Measurements from ENCODE around the gene TTC39B. TPM values are rescaled to one million over a fixed set of nuclear protein-coding genes. Genes with fewer than 3 reads are reported as not detected.

TTC39B gene
- total RNA-seq, 6 experiments from 2014 or later: 4.6 to 6.1 (median 5.8) TPM

DNA sequence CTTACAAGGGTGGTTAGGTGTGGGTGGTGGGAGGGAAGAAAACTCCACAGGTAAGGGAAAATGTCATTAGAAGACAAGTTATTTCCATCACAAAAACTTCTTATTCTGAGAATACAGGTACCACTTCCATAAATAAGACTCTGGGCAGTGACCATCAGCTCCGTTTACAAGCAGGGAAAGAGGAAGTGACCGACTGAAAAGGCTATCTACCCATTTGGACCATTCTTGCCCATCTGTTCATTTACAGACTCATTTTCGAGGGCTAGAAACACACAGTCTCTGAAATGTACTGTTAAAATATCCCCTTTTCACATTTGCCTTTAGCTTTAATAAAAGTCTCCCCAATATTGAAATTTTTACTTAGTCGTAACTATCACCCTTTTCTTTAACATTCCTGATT is 79.5 kb downstream of the TTC39B start:
- Mint-ChIP-seq H3K27me3 (ENCODE audit: insufficient read depth) (no peaks in the 10 kb centered on the region), H3K4me1 (ENCODE audit: low read depth) (peaks cover 1% of the 10 kb centered on the region; the same call in 1 of the 2 replicates), H3K4me3 (no peak overlapping the region), H3K9me3 (peaks cover 3% of the 10 kb centered on the region; the same call in 1 of the 2 replicates), H3K27ac (no peak overlapping the region), H3K36me3 (ENCODE audit: low read depth) (peaks cover 4% of the 10 kb centered on the region; the same call in 1 of the 2 replicates)
- TF ChIP-seq, protein P1, sequence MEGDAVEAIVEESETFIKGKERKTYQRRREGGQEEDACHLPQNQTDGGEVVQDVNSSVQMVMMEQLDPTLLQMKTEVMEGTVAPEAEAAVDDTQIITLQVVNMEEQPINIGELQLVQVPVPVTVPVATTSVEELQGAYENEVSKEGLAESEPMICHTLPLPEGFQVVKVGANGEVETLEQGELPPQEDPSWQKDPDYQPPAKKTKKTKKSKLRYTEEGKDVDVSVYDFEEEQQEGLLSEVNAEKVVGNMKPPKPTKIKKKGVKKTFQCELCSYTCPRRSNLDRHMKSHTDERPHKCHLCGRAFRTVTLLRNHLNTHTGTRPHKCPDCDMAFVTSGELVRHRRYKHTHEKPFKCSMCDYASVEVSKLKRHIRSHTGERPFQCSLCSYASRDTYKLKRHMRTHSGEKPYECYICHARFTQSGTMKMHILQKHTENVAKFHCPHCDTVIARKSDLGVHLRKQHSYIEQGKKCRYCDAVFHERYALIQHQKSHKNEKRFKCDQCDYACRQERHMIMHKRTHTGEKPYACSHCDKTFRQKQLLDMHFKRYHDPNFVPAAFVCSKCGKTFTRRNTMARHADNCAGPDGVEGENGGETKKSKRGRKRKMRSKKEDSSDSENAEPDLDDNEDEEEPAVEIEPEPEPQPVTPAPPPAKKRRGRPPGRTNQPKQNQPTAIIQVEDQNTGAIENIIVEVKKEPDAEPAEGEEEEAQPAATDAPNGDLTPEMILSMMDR (IDR thresholded peaks at IDR 0.05): no peak
- no peak for DNase-seq

- TF ChIP-seq, protein P1 (IDR thresholded peaks at IDR 0.05): no peak
- Mint-ChIP-seq H3K9me3 (no peaks in the 10 kb centered on the region), H3K27ac (no peak overlapping the region), H3K4me1 (ENCODE audit: low read depth) (peaks cover 20% of the 10 kb centered on the region), H3K4me3 (no peak overlapping the region), H3K27me3 (ENCODE audit: insufficient read depth) (no peaks in the 10 kb centered on the region), H3K36me3 (ENCODE audit: low read depth) (peaks cover 5% of the 10 kb centered on the region; the same call in 1 of the 2 replicates)
- no peak for DNase-seq
Measured at GRCh38 chr9:15225564-15226126, 81.4 kb downstream of the TTC39B start.

GRCh38 chr9:15222313-15222712 is 84.7 kb downstream of the TTC39B start:
- H3K4me1 Mint-ChIP-seq (ENCODE audit: low read depth): peaks cover 28% of the 10 kb centered on the region
- no peak overlapping the region for H3K27ac Mint-ChIP-seq
- peaks cover 5% of the 10 kb centered on the region; the same call in 1 of the 2 replicates for H3K36me3 Mint-ChIP-seq (ENCODE audit: low read depth)
- TF ChIP-seq, protein P1 (IDR thresholded peaks at IDR 0.05): no peak
- H3K4me3 Mint-ChIP-seq: no peak overlapping the region
- H3K9me3 Mint-ChIP-seq: no peaks in the 10 kb centered on the region
- H3K27me3 Mint-ChIP-seq (ENCODE audit: insufficient read depth): no peaks in the 10 kb centered on the region
- DNase-seq: no peak

DNA sequence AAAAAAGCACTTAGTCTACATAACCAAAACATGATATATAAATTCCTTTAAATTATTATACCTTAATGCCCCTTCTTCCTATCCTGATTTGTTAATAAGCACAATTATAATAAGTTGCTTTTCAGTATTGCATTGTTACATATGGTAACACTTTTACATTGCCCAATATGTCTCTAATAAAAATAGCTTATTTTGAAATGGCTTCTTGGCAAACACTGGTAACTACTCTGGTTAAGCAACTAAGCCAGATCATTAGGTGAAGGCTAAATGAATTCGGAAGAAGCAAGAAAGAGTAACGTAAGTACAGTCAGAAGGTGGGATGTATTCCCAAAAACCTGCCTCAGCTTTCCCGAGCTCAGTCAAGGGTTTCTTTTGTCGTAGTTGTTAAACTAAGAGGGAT is 85.3 kb downstream of the TTC39B start:
- H3K36me3 Mint-ChIP-seq (ENCODE audit: low read depth): peaks cover 5% of the 10 kb centered on the region; the same call in 1 of the 2 replicates
- no peak for DNase-seq
- no peaks in the 10 kb centered on the region for H3K27me3 Mint-ChIP-seq (ENCODE audit: insufficient read depth)
- H3K4me1 Mint-ChIP-seq (ENCODE audit: low read depth): peaks cover 28% of the 10 kb centered on the region
- H3K27ac Mint-ChIP-seq: no peak overlapping the region
- TF ChIP-seq, protein P1 (IDR thresholded peaks at IDR 0.05): no peak
- no peaks in the 10 kb centered on the region for H3K9me3 Mint-ChIP-seq
- no peak overlapping the region for H3K4me3 Mint-ChIP-seq

GRCh38 chr9:15220658-15221318 is 86.2 kb downstream of the TTC39B start:
- Mint-ChIP-seq H3K4me1 (ENCODE audit: low read depth) (peaks cover 28% of the 10 kb centered on the region), H3K36me3 (ENCODE audit: low read depth) (peaks cover 5% of the 10 kb centered on the region; the same call in 1 of the 2 replicates), H3K27me3 (ENCODE audit: insufficient read depth) (no peaks in the 10 kb centered on the region), H3K9me3 (no peaks in the 10 kb centered on the region), H3K27ac (peak overlapping the region; percentile 66), H3K4me3 (peak overlapping the region; percentile 13; the same call in 1 of the 2 replicates)
- TF ChIP-seq, protein P1 (IDR thresholded peaks at IDR 0.05): no peak
- DNase-seq: peak; percentile 68

All from HFFc6 (cell line).